Suprapubic skin (tissue), 4 donors: ENCODE measurements around the gene CHAT. TPM values are rescaled to one million over a fixed set of nuclear protein-coding genes. Genes with fewer than 3 reads are reported as not detected.

Source experiments
- DNase-seq, 2 donors: peaks; one replicate each; pipeline ENCODE4 v3.0.0-alpha.2; 2019; ENCODE audit warnings: low spot score in 2 of 2
- H3K27ac ChIP-seq: fragments of 200-600 bp; sonication (generic); one replicate; pipeline ENCODE4 v1.5.1; 2019
- H3K27me3 ChIP-seq: fragments of 200-600 bp; sonication (generic); one replicate; pipeline ENCODE4 v1.5.1; 2019
- H3K36me3 ChIP-seq: fragments of 200-600 bp; sonication (generic); one replicate; pipeline ENCODE4 v1.5.1; 2019
- H3K4me1 ChIP-seq: fragments of 200-600 bp; sonication (generic); one replicate; pipeline ENCODE4 v1.5.1; 2019
- H3K4me3 ChIP-seq: fragments of 200-600 bp; sonication (generic); one replicate; pipeline ENCODE4 v1.5.1; 2019; ENCODE audit warnings: mild to moderate bottlenecking
- H3K9me3 ChIP-seq: fragments of 200-600 bp; sonication (generic); one replicate; pipeline ENCODE4 v1.5.1; 2019
- CTCF ChIP-seq, 2 donors: fragments of 200-600 bp in 1 of 2; fragments of 450-650 bp in 1 of 2; sonication (generic) in 1 of 2; IDR thresholded peaks; one replicate each; pipeline ENCODE4 v1.5.1; 2016 to 2019; ENCODE audit warnings: antibody characterized with exemption in 2 of 2, mild to moderate bottlenecking in 1 of 2, moderate library complexity in 1 of 2
- EP300 ChIP-seq: sonication (generic); formaldehyde crosslinking; IDR thresholded peaks from one replicate; pipeline ENCODE4 v1.6.1; 2017; ENCODE audit warnings: antibody characterized with exemption
- POLR2A ChIP-seq, 2 donors: fragments of 450-650 bp; IDR thresholded peaks; one replicate each; pipeline ENCODE4 v1.6.1; 2017; ENCODE audit warnings: antibody characterized with exemption in 2 of 2, mild to moderate bottlenecking in 2 of 2, moderate library complexity in 2 of 2
- POLR2AphosphoS5 ChIP-seq, 3 donors: sonication (generic); formaldehyde crosslinking; IDR thresholded peaks; one replicate each; pipeline ENCODE4 v1.6.1; 2017; ENCODE audit warnings: antibody characterized with exemption in 3 of 3
- WGBS: methylation state at CpG from one replicate; pipeline ENCODE4 v1.1.5; 2018; 5-methylcytosine and 5-hydroxymethylcytosine counted together
- total RNA-seq, 4 donors: library from RNA; depleted of rRNA; stranded (reverse); fragments of >200 nt; gene quantifications; one replicate each; pipeline ENCODE4 v1.1.0, GENCODE V29; 2016

The CHAT gene
- total RNA-seq, 4 donors from 2014 or later, result not detected

GRCh38 chr10:49690698-49691356, 77.0 kb downstream of the CHAT start:
- H3K36me3 ChIP-seq, result no peaks in the 10 kb centered on the region
- no peak for TF ChIP-seq POLR2A (IDR thresholded peaks at IDR 0.05)
- no peak for TF ChIP-seq POLR2AphosphoS5 (IDR thresholded peaks at IDR 0.05)
- no peak for TF ChIP-seq EP300
- no peak for TF ChIP-seq CTCF (IDR thresholded peaks at IDR 0.05)
- peak in 1 of 2 donors; percentile 32 for DNase-seq
- H3K27me3 ChIP-seq, result peaks cover 47% of the 10 kb centered on the region
- no peak overlapping the region for H3K4me3 ChIP-seq
- peaks cover under 1% of the 10 kb centered on the region for H3K9me3 ChIP-seq
- WGBS, result 11% methylated on average over 11 of the region's 12 CpGs
- H3K4me1 ChIP-seq, result no peaks in the 10 kb centered on the region
- no peak overlapping the region for H3K27ac ChIP-seq

GRCh38 chr10:49691588-49691987, 77.8 kb downstream of the CHAT start:
- Histone ChIP-seq H3K9me3 (no peaks in the 10 kb centered on the region), H3K27me3 (peaks cover 47% of the 10 kb centered on the region)

GRCh38 chr10:49694466-49694865, 80.6 kb downstream of the CHAT start:
- Histone ChIP-seq H3K27ac (no peak overlapping the region), H3K27me3 (peaks cover 24% of the 10 kb centered on the region), H3K9me3 (no peaks in the 10 kb centered on the region), H3K36me3 (no peaks in the 10 kb centered on the region), H3K4me1 (no peaks in the 10 kb centered on the region), H3K4me3 (no peak overlapping the region)
- 89% methylated on average over 6 of the region's 6 CpGs for WGBS
- DNase-seq, result peak in 1 of 2 donors; percentile 53
- TF ChIP-seq CTCF (IDR thresholded peaks at IDR 0.05) (no peak), POLR2AphosphoS5 (IDR thresholded peaks at IDR 0.05) (no peak), EP300 (no peak), POLR2A (IDR thresholded peaks at IDR 0.05) (no peak)

More at GRCh38 chr10:49691588-49691987, 77.8 kb downstream of the CHAT start:
- WGBS, result 50% methylated on average over 5 of the region's 9 CpGs
- no peaks in the 10 kb centered on the region for H3K4me1 ChIP-seq
- TF ChIP-seq EP300, result no peak
- no peaks in the 10 kb centered on the region for H3K36me3 ChIP-seq
- H3K4me3 ChIP-seq, result no peak overlapping the region
- DNase-seq, result peak in 1 of 2 donors; percentile 41
- no peak overlapping the region for H3K27ac ChIP-seq

GRCh38 chr10:49696311-49696710, 82.5 kb downstream of the CHAT start:
- H3K27ac ChIP-seq, result no peak overlapping the region
- 57% methylated on average over 7 of the region's 7 CpGs for WGBS
- peak in 1 of 2 donors; percentile 72 for DNase-seq
- TF ChIP-seq CTCF (IDR thresholded peaks at IDR 0.05), result no peak
- no peak for TF ChIP-seq POLR2AphosphoS5 (IDR thresholded peaks at IDR 0.05)
- no peak for TF ChIP-seq POLR2A (IDR thresholded peaks at IDR 0.05)
- TF ChIP-seq EP300, result no peak
- no peaks in the 10 kb centered on the region for H3K9me3 ChIP-seq
- peaks cover 8% of the 10 kb centered on the region for H3K27me3 ChIP-seq
- H3K4me1 ChIP-seq, result no peaks in the 10 kb centered on the region
- H3K4me3 ChIP-seq, result no peak overlapping the region
- no peaks in the 10 kb centered on the region for H3K36me3 ChIP-seq

- peak in 1 of 2 donors; percentile 65 for DNase-seq
- no peak for TF ChIP-seq POLR2A (IDR thresholded peaks at IDR 0.05)
- WGBS, result 73% methylated on average over 9 of the region's 9 CpGs
- Histone ChIP-seq H3K36me3 (no peaks in the 10 kb centered on the region), H3K27ac (no peak overlapping the region), H3K4me3 (no peak overlapping the region), H3K27me3 (no peaks in the 10 kb centered on the region), H3K4me1 (no peaks in the 10 kb centered on the region), H3K9me3 (no peaks in the 10 kb centered on the region)
These were observed 84.8 kb downstream of the CHAT start for GRCh38 chr10:49698679-49699078.

GRCh38 chr10:49700211-49700610, 86.4 kb downstream of the CHAT start:
- no peak overlapping the region for H3K4me3 ChIP-seq
- no peaks in the 10 kb centered on the region for H3K4me1 ChIP-seq
- H3K9me3 ChIP-seq, result no peaks in the 10 kb centered on the region
- 90% methylated on average over 3 of the region's 3 CpGs for WGBS
- H3K27ac ChIP-seq, result no peak overlapping the region
- DNase-seq, result no peak
- no peaks in the 10 kb centered on the region for H3K27me3 ChIP-seq
- no peaks in the 10 kb centered on the region for H3K36me3 ChIP-seq
- no peak for TF ChIP-seq CTCF (IDR thresholded peaks at IDR 0.05)
- TF ChIP-seq POLR2A (IDR thresholded peaks at IDR 0.05), result no peak
- TF ChIP-seq POLR2AphosphoS5 (IDR thresholded peaks at IDR 0.05), result no peak
- TF ChIP-seq EP300, result no peak
